Spleen (tissue), 7 donors: Measurements from ENCODE around the gene PTPRT.

Experiments used
- CTCF ChIP-seq, 11 experiments: fragments of 200-600 bp in 7 of 11; fragments of 450-650 bp in 4 of 11; sonication (generic) in 4 of 11; IDR thresholded peaks in 8 of 11; conservative IDR thresholded peaks in 3 of 11; 1 replicate in 7 of 11; 2 replicates in 4 of 11; pipeline versions ENCODE4 v1.4.0 to v1.8.0; 2016 to 2021; ENCODE audit warnings: antibody characterized with exemption in 11 of 11, inconsistent platforms in 4 of 11, mild to moderate bottlenecking in 1 of 11
- POLR2A ChIP-seq, 3 donors: fragments of 450-650 bp; IDR thresholded peaks; one replicate each; pipeline ENCODE4 v1.5.1; 2017; ENCODE audit warnings: antibody characterized with exemption in 3 of 3, mild to moderate bottlenecking in 1 of 3
- donor health status: DM: no; HTN: no; CAD: no; lungs with moderate emphysema.
- donor health status: DM: no; HTN: no; CAD: no.
- donor health status: DM: no; HTN: no; CAD: no.

- no peak for TF ChIP-seq CTCF (IDR thresholded peaks at IDR 0.05 in 8 of 11, conservative IDR thresholded peaks at IDR 0.05 in 3 of 11)
- TF ChIP-seq POLR2A (IDR thresholded peaks at IDR 0.05), result no peak
Measured at GRCh38 chr20:42837456-42837855, 352.2 kb downstream of the PTPRT start.
